Heart left ventricle (tissue), 16 donors: Measurements from ENCODE around the gene SH3RF3. TPM values are rescaled to one million over a fixed set of nuclear protein-coding genes. Genes with fewer than 3 reads are reported as not detected.
A peak's percentile ranks its signal among the peaks of the same experiment; 100 is the strongest.

Experiments used
- ATAC-seq, 4 donors: fragments of 200-7000 bp; cut with Tn5 transposase; one replicate each; pipeline ENCODE4 v1.9.1; 2020 to 2022; ENCODE audit warnings: moderate library complexity in 4 of 4, mild to moderate bottlenecking in 3 of 4, moderate number of reproducible peaks in 1 of 4
- DNase-seq, 5 donors: peaks; one replicate each; pipeline ENCODE4 v3.0.0-alpha.2; 2020
- H3K27ac ChIP-seq, 12 donors: fragments of 200-600 bp; sonication (generic) in 4 of 12; one replicate each; pipeline versions ENCODE4 v1.5.0 to v1.8.0; 2016 to 2022; ENCODE audit warnings: mild to moderate bottlenecking in 2 of 12
- H3K27me3 ChIP-seq, 9 donors: fragments of 200-600 bp; sonication (generic) in 2 of 9; one replicate each; pipeline versions ENCODE4 v1.5.1 to v1.8.0; 2016 to 2022; ENCODE audit warnings: mild to moderate bottlenecking in 3 of 9
- H3K36me3 ChIP-seq, 9 donors: fragments of 200-600 bp; sonication (generic) in 2 of 9; one replicate each; pipeline versions ENCODE4 v1.5.0 to v1.8.0; 2018 to 2022; ENCODE audit warnings: mild to moderate bottlenecking in 2 of 9
- H3K4me1 ChIP-seq, 12 donors: fragments of 200-600 bp; sonication (generic) in 4 of 12; one replicate each; pipeline versions ENCODE4 v1.5.0 to v1.8.0; 2016 to 2022; ENCODE audit warnings: mild to moderate bottlenecking in 3 of 12
- H3K4me3 ChIP-seq, 12 donors: fragments of 200-600 bp; sonication (generic) in 4 of 12; one replicate each; pipeline versions ENCODE4 v1.5.0 to v1.8.0; 2017 to 2022; ENCODE audit warnings: mild to moderate bottlenecking in 9 of 12, moderate library complexity in 4 of 12
- H3K9me3 ChIP-seq, 12 donors: fragments of 200-600 bp; sonication (generic) in 4 of 12; one replicate each; pipeline versions ENCODE4 v1.5.0 to v1.8.0; 2016 to 2022; ENCODE audit warnings: mild to moderate bottlenecking in 1 of 12
- CTCF ChIP-seq, 12 donors: fragments of 200-600 bp; sonication (generic) in 4 of 12; IDR thresholded peaks; one replicate each; pipeline versions ENCODE4 v1.5.0 to v1.8.0; 2018 to 2022; ENCODE audit warnings: antibody characterized with exemption in 12 of 12, mild to moderate bottlenecking in 5 of 12
- POLR2A ChIP-seq, 2 donors: fragments of 450-650 bp; IDR thresholded peaks; one replicate each; pipeline ENCODE4 v1.6.1; 2017; ENCODE audit warnings: antibody characterized with exemption in 2 of 2, mild to moderate bottlenecking in 2 of 2, moderate library complexity in 2 of 2
- WGBS, 4 donors: extraction: QIAGEN DNeasy Blood & Tissue Kit in 2 of 4; methylation state at CpG; one replicate each; pipeline versions ENCODE4 v1.1.5 to v1.1.7; 2013 to 2018; 5-methylcytosine and 5-hydroxymethylcytosine counted together
- intact Hi-C, 10 donors: fragments of 100-400 bp; cut with DNase I; formaldehyde crosslinking; loops; one replicate each; pipeline versions ENCODE4 v1.11.1 to v1.14.2; 2022
- polyA plus RNA-seq, 2 donors: library from polyadenylated mRNA; stranded (reverse); fragments of 200-250 nt; gene quantifications; one replicate each; pipeline ENCODE4 v1.2.3, GENCODE V29; 2013
- total RNA-seq, 9 donors: library from RNA; depleted of rRNA in 2 of 9; stranded (reverse); fragments of >200 nt in 2 of 9; fragmentation: NEBNext Ultra II Directional in 3 of 9; extraction: Animal tissue kit (Norgen Biotek cat#: 25700) in 3 of 9; gene quantifications; one replicate each; pipeline versions ENCODE4 v1.1.0 to v1.2.4, GENCODE V29; 2016 to 2023
- donor health status: ischemic (EF 13 %, LVEDD 7.1; RV severe dilation, severe dysfunction).
- donor health status: healthy with polysubstance abuse.
- donor health status: DM: no; HTN: yes; CAD: no.
- donor health status: DM: no; HTN: no; CAD: no.
- donor health status: ischemic (EF 25% LVEDD 6.9; RV normal size, moderate dysfunction).
- donor health status: ischemic (EF 25% LVEDD 5.7; RV mildly dilated, moderate dysfunction).
- donor health status: healthy.
- donor health status: DM: yes; HTN: yes; CAD: no.
- donor health status: ischemic (EF 35%, LVEDD 5.7; RV mildly dilated, moderate dysfunction).
- donor health status: nonischemic (EF 11% LVEDD 7.7; RV severe dilation, severe dysfunction).
- donor health status: DM: yes; HTN: yes; CAD: no.
- donor health status: PGD.
- donor health status: ischemic (EF 29% LVEDD 5.4; RV normal size, mild dysfunction).
- donor health status: nonischemic (EF 23%, LVEDD 6.1; RV moderate dilation, normal function).

Gene SH3RF3
- total and polyA plus RNA-seq, 11 donors: 5.2 to 15.7 (median 7.9) TPM

GRCh38 chr2:109258376-109258775 is 129.4 kb downstream of the SH3RF3 start:
- H3K9me3 ChIP-seq: no peaks in the 10 kb centered on the region
- DNase-seq: peak in 2 of 5 donors; percentile 12 to 17
- no peak overlapping the region for H3K27ac ChIP-seq
- H3K36me3 ChIP-seq: no peaks in the 10 kb centered on the region
- TF ChIP-seq POLR2A (IDR thresholded peaks at IDR 0.05): no peak
- no peak for TF ChIP-seq CTCF (IDR thresholded peaks at IDR 0.05)
- 83 to 91% (median 86%) methylated on average over 9 of the region's 9 CpGs for WGBS, 4 donors
- peak in 1 of 4 donors; percentile 2 for ATAC-seq
- no peak overlapping the region for H3K4me3 ChIP-seq
- no peaks in the 10 kb centered on the region for H3K27me3 ChIP-seq
- intact Hi-C loops: loop anchor here in 1 of 10 donors (5.0 kb wide), 1 partner anchor 59 kb away; no protein-coding TSS in a partner anchor
- H3K4me1 ChIP-seq: peaks cover 0 to 50% (median 28%) of the 10 kb centered on the region in 12 donors

GRCh38 chr2:109258905-109259540 is 130.0 kb downstream of the SH3RF3 start:
- H3K4me1 ChIP-seq: peaks cover 0 to 49% (median 30%) of the 10 kb centered on the region in 12 donors
- H3K27me3 ChIP-seq: no peaks in the 10 kb centered on the region
- no peak overlapping the region for H3K4me3 ChIP-seq
- 66 to 87% (median 82%) methylated on average over 9 to 11 of the region's 11 CpGs for WGBS, 4 donors
- H3K27ac ChIP-seq: no peak overlapping the region
- no peaks in the 10 kb centered on the region for H3K9me3 ChIP-seq
- DNase-seq (peak in 2 of 5 donors; percentile 16 to 41), ATAC-seq (peak in 3 of 4 donors; percentile 42 to 48 (median 47))
- TF ChIP-seq CTCF (IDR thresholded peaks at IDR 0.05) (no peak), POLR2A (IDR thresholded peaks at IDR 0.05) (no peak)
- H3K36me3 ChIP-seq: no peaks in the 10 kb centered on the region
- intact Hi-C loops: loop anchor here in 1 of 10 donors (5.0 kb wide), 1 partner anchor 58 kb away; no protein-coding TSS in a partner anchor

- DNase-seq (no peak), ATAC-seq (no peak)
- 78 to 92% (median 83%) methylated on average over 8 of the region's 8 CpGs for WGBS, 4 donors
- Histone ChIP-seq H3K27ac (no peak overlapping the region), H3K36me3 (no peaks in the 10 kb centered on the region), H3K4me3 (no peak overlapping the region), H3K4me1 (peaks cover 0 to 51% (median 33%) of the 10 kb centered on the region in 12 donors), H3K9me3 (no peaks in the 10 kb centered on the region), H3K27me3 (no peaks in the 10 kb centered on the region)
- intact Hi-C loops: loop anchor here in 2 of 10 donors (5.0 to 10.0 kb wide), 2 partner anchors 58 to 125 kb away; no protein-coding TSS in a partner anchor
- no peak for TF ChIP-seq CTCF (IDR thresholded peaks at IDR 0.05)
- no peak for TF ChIP-seq POLR2A (IDR thresholded peaks at IDR 0.05)
These were observed 130.7 kb downstream of the SH3RF3 start for GRCh38 chr2:109259671-109260070.

GRCh38 chr2:109260116-109260855 is 131.3 kb downstream of the SH3RF3 start:
- ATAC-seq (no peak), DNase-seq (peak in 2 of 5 donors; percentile 12 to 45)
- Histone ChIP-seq H3K4me3 (no peak overlapping the region), H3K36me3 (no peaks in the 10 kb centered on the region), H3K27me3 (no peaks in the 10 kb centered on the region), H3K4me1 (peaks cover 2 to 54% (median 38%) of the 10 kb centered on the region in 12 donors), H3K27ac (no peak overlapping the region), H3K9me3 (no peaks in the 10 kb centered on the region)
- WGBS, 4 donors: 88 to 93% (median 90%) methylated on average over 11 of the region's 11 CpGs
- no peak for TF ChIP-seq POLR2A (IDR thresholded peaks at IDR 0.05)
- no peak for TF ChIP-seq CTCF (IDR thresholded peaks at IDR 0.05)
- intact Hi-C loops: loop anchor here in 1 of 10 donors (10.0 kb wide), 1 partner anchor 125 kb away; no protein-coding TSS in a partner anchor
